HG02763 (cell line): ENCODE data around the gene MRTFA.
"Not testable (repeated sequence)": the region's sequence is repeated elsewhere in the genome, so short reads cannot be mapped to it uniquely, and the experiment has no call there.

Experiments
- ATAC-seq: cut with Tn5 transposase; IDR thresholded peaks from one replicate; pipeline ENCODE4 v1.9.1; 2021; ENCODE audit warnings: mild to moderate bottlenecking, moderate library complexity; ENCODE audit not compliant: unreplicated experiment

Gene MRTFA

DNA sequence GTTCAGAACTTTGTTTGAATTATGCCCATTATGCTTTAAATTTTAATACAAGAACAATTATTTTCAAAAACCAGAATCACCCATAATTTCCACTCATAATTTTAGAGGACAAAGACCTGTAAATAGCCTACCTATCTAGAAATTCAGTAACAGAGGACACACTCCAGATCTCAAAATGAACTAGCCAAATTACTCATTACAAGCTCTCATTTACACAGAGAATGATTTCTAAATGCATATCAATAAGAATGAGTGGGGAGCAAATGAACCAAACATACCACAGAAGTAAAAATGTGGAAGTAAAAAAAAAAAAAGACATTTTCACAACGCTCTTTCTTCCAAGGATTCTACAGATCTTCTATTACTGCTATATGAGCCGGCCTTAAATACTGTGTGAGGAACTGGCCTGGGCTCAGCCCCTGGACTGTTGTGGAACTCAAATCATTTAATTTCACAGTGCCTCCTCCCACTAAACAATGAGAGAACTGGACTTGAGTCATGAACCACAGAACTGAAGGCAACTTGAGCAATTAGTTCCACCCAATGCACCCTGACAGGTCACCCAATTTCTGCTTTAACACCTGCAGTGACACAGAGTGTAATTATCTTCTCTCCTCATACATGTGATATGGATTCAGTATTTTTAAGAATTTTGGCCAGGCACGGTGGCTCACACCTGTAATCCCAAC is 8.0 kb downstream of the MRTFA start:
- no peak for ATAC-seq

DNA sequence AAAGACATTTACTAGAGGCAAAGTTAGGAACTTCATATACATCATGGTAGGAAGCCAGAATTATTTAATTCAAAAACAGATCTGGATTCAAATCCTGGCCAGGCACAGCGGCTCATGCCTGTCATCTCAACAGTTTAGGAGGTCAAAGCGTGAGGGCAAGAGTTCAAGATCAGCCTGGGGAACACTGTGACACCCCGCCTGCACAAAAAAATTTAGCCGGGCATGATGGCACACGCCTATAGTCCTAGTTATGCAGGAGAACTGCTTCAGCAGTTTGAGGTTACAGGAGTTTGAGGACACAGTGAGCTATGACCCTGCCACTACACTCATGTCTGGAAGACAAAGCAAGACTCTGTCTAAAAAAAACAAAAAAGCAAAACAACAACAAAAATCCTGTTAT is 8.9 kb downstream of the MRTFA start:
- ATAC-seq = no peak

DNA sequence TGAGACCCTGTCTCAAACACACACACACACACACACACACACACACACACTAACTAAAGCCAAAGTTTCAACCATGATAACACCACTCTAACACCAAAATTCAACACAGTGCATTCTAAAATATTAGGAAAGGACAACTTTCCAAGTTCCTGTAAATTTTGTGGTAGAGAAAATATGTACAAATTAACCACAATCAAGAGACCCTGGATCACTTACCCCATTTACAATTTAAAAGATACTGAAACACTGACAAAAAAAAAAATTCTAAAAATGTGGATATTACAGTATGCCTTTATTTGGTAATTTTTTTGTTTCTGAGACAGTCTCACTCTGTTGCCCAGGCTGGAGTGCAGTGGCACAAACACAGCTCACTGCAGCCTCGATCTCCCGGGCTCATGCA is 9.7 kb downstream of the MRTFA start:
- ATAC-seq = no peak

DNA sequence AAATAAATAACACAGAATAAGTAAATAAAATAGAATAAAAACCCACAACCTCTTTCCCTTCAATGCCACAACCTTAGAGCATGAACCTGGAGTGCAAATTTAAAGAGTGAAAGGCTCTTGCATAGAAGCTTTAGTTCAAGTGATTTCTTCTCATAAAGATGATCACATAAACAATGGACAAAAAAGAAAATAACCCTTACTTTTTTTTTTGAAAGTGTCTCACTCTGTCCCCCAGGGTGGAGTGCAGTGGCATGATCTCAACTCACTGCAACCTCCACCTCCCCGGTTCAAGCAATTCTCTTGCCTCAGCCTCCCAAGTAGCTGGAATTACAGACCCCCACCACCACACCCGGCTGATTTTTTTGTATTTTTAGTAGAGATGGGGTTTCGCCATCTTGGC is 10.7 kb downstream of the MRTFA start:
- not testable (repeated sequence) for ATAC-seq

DNA sequence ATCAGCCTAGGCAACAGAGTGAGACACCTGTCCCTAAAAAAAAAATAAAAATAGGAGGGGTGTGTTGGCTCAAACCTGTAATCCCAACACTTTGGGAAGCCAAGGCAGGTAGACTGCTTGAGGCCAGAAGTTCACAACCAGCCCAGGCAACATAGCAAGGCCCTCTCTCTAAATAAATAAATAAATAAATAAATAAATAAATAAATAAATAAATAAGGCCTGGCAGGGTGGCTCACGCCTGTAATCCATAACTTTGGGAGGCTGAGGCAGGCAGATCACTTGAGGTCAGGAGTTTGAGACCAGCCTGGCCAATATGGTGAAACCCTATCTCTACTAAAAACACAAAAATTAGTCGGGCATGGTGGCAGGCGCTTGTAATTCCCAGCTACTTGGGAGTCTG is 11.2 kb downstream of the MRTFA start:
- not testable (repeated sequence) for ATAC-seq

DNA sequence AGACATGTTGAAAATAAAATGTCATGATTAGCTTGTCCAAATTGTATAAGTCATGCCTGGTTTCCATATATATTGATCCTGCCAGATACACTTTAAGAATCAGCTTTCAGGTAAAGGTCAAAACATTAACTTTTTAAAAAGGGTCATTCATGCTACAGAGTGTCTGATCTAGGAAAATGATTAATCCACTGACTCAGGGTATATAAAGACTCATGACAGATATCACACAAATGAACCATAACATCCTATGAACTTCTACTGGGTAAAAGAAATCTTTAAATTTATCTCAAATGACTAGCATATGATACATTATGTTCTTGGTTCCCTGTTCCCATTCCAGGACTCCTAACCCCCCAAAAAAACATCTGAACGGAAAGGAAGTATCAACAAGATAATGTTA is 11.7 kb downstream of the MRTFA start:
- no peak for ATAC-seq

DNA sequence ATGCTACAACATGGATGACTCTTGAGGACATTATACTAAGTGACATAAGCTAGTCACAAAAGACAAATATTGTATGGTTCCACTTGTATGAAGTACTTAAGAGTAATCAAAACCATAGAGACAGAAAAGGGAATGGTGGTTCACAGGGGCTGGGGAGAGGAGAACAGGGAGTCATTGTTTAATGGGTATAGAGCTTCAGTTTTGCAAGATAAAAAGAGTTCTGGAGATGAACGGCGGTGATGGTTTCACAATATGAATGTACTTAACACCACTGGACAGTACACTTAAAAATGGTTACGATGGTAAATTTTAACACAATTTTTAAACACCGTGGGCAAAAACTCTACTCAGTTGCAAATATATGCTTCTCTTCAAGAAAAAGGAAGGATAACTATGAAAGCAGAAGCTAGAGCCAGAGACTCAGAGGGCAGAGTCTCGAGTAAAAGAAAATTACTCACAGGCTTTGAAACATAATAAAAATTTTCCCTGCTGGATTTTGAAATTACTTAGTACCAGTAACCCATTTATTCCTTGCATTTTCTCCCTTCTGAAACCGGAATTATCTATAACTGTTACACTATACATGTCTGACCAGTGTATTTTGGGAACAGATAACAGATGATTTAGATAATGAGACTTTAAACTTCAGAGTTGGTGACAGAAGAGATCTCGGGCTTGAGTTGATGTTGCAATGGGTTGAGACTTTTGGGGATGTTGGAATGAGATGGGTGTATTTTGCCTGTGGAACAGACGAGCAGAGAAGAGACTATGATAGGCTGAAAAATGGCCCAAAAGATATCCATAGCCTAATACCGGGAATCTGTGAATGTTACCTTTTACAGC is 15.0 kb downstream of the MRTFA start:
- no peak for ATAC-seq

DNA sequence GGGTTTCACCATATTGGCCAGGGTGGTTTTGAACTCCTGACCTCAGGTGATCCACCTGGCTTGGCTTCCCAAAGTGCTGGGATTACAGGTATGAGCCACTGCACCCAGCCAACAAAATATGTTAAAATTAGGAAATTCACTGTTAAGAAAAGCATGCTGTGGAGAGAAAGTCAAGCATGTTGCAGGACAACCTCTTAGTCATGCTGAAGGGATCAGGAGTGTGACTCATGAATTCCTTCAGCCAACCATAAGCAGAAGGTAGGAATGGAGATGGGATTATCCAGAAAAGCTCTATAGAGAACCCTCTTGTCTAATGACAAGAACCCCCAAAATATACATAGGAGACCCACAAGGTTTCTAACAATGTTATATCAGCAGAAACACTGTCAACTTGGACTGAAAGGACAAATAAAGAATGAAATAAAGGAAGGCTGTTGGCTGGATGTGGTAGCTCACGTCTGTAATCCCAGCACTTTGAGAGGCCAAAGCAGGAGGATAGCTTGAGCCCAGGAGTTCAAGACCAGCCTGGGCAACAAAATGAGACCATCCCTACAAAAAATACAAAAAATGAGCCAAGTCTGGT is 16.0 kb downstream of the MRTFA start:
- ATAC-seq = no peak

DNA sequence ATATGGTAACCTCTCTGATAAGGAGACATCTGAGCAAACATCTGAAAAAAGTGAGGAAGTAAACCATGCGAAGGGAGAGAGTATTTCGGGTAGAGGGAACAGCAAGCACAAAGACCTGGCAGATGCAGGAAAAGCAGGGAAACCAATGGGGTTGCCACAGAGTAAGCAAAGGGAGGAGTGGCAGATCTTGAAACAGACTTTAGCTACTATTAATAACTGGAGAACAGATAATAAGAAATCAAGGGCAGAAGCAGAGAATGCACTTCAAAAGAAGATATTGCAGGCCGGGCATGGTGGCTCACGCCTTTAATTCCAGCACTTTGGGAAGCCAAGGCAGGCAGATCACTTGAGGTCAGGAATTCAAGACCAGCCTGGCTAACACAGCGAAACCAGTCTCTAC is 18.1 kb downstream of the MRTFA start:
- no peak for ATAC-seq

DNA sequence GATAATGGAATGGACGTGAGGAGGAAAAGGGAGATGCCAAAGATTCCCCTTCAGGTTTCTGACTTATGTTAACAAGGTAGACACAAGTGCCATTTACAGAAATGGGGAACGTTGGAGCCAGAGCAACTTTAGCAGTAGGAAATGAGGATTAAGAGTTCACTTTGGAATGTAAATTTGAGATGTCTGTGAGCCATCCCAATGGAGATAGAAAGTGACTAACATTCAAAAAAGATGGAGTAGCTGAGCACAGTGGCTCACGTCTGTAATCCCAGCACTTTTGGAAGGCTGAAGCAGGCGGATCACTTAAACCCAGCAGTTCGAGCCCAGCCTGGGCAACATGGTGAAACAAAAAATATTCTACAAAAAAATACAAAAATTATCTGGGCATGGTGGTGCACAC is 19.9 kb downstream of the MRTFA start:
- ATAC-seq = no peak

DNA sequence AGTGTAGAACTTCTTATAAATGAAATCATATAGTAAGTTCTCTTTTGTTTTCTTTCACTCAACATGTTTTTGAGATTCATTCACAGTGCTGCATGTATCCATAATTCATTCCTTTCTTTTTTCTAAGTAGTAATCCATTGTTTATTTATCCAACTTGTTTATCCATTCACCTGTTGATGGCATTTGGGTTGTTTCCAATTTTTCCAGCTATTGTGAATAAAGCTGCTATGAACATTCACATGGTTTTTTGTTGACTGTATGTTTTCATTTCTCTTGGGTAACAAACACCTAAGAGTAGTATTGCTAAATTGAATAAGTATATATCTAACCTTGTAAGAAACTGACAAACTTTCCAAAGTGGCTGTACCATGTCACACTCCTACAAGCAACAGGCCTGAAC is 23.5 kb downstream of the MRTFA start:
- no peak for ATAC-seq

DNA sequence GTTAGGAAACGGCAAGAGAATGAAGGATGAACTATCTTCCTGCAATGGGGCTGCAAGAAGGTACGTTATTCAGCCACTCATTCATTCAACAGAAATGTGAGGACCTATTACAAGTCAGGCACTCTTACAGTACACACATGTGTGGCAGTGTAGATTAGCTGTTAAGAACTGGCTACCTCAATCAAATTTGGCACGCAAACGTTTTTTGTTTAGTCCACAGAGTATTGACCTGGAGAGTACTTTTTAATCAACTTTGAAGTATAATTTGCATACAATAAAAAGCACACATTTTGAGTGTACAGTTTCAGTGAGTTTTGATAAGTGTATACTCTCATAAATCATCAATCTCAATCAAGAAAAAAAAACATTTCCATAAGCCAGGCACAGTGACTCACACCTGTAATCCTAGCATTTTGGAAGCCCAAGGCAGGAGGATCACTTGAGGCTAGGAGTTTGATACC is 24.2 kb downstream of the MRTFA start:
- no peak for ATAC-seq

DNA sequence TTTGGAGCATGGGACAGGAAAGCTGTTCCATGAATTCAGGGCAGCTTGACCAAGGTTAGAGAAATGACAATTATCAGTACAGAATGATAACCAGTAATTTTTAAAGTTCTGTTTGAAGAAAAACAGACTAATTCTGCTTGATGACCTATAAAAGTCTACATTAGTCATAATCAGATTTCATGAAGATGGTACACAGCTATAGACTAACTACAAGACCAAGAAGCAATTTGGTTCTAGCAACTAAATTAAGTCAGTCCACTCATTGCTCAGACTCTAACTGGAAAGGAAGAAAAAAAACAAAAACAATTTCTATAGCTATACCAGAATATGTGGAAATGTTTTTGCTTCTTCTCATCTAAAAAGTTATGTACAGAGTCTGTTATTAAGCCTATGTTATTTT is 24.9 kb downstream of the MRTFA start:
- ATAC-seq = no peak

DNA sequence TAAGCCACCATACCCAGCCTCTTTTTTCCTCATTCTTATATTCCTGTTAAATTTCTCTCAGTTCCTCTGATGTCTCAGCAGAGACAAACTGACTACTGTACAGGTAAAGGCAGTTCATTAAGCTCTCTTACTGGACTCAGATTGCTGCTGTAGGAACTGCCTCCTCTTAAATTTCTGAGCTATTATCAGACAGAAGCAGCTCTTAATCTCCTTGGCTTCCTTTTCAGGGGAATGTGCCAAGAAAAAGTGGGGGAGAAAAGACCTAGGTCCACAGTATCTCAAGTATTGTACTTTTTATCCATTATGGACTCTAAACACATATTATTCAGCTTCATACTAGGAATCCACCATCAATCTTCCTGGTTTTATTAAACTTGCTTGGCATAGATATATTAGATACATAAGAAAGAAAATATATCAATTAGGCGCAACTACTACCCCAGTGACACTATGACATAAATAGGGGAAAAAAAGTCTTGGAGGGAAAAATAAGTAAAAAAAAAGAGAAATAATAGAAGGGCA is 26.1 kb downstream of the MRTFA start:
- ATAC-seq = no peak

DNA sequence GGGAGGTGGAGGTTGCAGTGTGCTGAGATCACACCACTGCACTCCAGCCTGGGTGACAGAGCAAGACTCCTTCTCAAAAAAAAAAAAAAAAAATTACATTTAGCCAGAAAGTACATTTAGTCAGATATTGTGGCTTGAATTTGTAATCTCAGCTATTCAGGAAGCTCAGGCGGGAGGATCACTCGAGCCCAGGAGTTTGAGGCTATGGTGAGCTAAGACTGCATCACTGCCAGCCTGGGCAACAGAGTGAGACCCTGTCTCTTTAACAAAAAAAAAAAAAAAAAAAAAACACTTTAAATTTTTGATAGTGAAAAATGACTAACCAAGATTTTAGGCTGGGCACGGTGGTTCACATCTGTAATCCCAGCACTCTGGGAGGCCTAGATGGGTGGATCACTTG is 27.3 kb downstream of the MRTFA start:
- ATAC-seq = no peak

DNA sequence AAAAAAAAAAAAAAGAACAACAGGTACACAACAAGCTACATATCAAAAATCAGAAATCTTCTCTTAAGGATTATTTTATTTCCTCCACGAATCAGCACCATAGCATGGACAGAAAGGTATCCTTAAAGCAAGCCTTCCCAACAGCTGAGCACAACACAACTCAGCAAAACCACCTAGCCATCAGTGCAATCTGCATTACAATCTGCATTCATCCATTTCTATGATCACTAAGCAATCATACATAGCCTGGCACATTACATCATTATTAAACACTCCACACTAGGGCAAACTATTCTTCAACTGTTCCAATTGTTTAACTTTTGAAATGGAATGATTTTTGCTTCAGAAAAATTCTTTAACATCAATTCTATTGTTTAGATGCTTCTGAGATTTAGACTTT is 29.0 kb downstream of the MRTFA start:
- ATAC-seq = no peak

DNA sequence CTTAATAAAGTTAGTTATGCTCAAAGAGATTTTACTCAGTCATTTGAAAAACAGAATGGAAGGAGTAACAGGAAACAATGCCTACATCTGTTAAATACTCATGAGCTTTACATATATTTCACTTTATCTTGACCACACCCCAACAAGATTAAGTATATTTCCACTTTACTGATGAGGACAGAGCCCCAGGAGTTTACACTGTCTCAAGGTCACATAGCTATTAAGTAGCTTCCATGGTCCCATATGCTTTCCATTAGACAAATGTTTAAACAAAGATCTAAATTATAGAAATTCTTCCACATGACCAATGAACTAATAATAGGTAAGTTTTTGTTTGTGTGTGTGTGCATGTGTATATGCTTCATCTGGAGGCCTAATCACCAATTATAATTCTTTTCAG is 30.2 kb downstream of the MRTFA start:
- no peak for ATAC-seq

DNA sequence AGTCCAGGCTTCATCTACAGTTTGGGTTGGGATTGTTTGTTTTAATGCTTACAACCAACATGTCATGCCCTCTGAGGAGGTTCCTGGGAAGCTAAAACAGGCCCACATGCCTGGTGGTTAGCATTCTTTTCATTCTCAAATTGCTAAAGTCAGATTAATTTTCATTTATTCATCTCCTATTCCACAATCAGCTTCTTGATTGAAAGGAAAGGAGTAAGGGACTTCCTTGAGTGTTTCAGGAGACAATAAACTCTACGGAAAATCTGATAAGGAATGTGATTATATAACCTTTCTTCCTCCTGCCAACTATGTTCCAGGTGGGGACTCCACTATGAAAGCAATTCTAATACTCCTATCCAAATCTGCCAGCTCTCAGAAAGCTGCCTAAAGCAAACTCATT is 30.8 kb downstream of the MRTFA start:
- no peak for ATAC-seq

DNA sequence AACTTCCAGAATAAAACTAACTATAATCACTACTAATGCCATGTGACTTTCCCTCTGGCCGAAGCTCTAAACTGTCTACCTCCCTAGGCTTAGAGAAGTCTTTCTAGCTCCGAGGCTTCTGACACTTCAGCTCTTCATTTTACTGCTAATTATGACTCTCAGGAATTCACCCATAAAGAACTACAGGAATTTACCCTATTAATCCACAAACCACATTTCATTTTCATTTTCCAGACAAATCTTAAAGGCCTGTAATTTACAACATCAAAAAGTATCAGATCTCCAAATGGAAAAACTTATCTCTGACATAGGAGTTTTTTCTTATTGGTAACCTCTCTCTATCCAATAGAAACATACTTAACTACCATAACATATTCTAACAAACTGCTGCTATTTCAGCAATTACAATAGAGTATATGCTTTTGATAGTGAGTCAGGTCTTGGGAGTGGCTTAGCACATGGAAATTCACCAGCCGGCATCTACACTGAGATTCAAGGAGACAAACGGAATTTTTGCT is 33.4 kb downstream of the MRTFA start:
- no peak for ATAC-seq

DNA sequence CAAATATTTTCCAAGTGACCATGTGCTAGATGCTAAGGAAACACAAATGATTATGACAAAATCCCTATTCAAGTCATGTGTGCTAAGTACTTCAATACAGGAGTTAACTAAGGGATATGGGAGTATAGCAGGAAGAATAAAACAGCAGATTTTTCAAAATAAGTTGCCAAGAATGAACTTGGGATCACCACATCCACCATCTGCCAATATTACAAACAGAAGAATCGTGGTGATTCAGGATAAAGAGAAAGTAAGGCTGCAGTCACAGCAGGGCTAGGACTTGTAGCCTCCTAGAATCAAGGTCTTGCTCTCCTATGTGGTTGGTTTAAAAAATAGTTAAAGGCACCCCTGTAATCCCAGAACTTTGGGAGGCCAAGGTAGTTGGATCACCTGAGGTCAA is 34.3 kb downstream of the MRTFA start:
- ATAC-seq = no peak

DNA sequence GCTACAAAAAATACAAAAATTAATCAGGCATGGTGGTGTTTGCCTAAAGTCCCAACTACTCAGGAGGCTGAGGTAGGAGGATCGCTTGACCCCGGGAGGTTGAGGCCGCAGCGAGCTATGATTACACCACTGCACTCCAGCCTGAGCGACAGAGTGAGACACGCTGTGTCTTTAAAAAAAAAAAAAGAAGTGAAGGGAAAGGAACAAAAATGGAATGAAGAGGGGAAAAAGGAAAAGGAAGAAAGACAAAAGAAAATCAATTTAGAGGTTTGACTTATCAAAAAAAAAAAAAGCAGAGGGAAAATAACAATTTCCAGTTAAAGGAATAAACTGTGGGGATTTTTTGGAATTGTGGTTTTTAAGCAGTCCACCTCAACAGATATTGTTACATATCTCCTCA is 36.8 kb downstream of the MRTFA start:
- no peak for ATAC-seq

DNA sequence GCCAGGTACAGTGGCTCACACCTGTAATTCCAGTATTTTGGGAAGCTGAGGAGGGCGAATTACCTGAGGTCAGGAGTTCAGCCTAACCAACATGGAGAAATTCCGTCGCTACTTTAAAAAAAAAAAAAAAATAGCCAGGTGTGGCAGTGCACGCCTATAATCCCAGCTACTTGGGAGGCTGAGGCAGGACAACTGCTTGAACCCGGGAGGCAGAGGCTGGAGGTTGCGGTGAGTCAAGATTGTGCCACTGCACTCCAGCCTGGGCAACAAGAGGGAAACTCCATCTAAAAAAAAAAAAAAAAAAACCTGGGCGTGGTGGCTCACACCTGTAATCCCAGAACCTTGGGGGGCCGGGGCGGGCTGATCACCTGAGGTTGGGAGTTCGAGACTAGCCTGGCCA is 37.8 kb downstream of the MRTFA start:
- ATAC-seq = not testable (repeated sequence)
